ENCODE results near the gene ADPRH.

Gene ADPRH

GRCh38 chr3:119597548-119598288 lies 18.4 kb downstream of the ADPRH start, which contains the start of gene PLA1A:
Gene PLA1A, plus strand, starts transcription at chr3:119597885. Its CDS starts 29 bp downstream, at chr3:119597914.
- DNase-seq (ENCODE audit: low spot score) = no peak

- no peak for DNase-seq (ENCODE audit: low spot score)
Measured at GRCh38 chr3:119598410-119599098, 19.3 kb downstream of the ADPRH start.

- DNase-seq (ENCODE audit: low spot score) = no peak
Measured at GRCh38 chr3:119599558-119600174, 20.4 kb downstream of the ADPRH start.

- no peak for DNase-seq (ENCODE audit: low spot score)
Measured at GRCh38 chr3:119600732-119601131, 21.4 kb downstream of the ADPRH start.

- DNase-seq (ENCODE audit: low spot score) = no peak
Measured at GRCh38 chr3:119601154-119601553, 21.9 kb downstream of the ADPRH start.

- no peak for DNase-seq (ENCODE audit: low spot score)
Measured at GRCh38 chr3:119602676-119603075, 23.4 kb downstream of the ADPRH start.

- no peak for DNase-seq (ENCODE audit: low spot score)
Measured at GRCh38 chr3:119604878-119605277, 25.6 kb downstream of the ADPRH start.

- no peak for DNase-seq (ENCODE audit: low spot score)
Measured at GRCh38 chr3:119608405-119609000, 29.2 kb downstream of the ADPRH start.

- no peak for DNase-seq (ENCODE audit: low spot score)
Measured at GRCh38 chr3:119609301-119609700, 30.0 kb downstream of the ADPRH start.

- DNase-seq (ENCODE audit: low spot score) = no peak
Measured at GRCh38 chr3:119611664-119612063, 32.4 kb downstream of the ADPRH start.

- no peak for DNase-seq (ENCODE audit: low spot score)
Measured at GRCh38 chr3:119613201-119613600, 33.9 kb downstream of the ADPRH start.

- DNase-seq (ENCODE audit: low spot score) = no peak
Measured at GRCh38 chr3:119613872-119614271, 34.6 kb downstream of the ADPRH start.

GRCh38 chr3:119616056-119616455 lies 36.8 kb downstream of the ADPRH start:
- no peak for DNase-seq (ENCODE audit: low spot score)

GRCh38 chr3:119619094-119619493 lies 39.8 kb downstream of the ADPRH start:
- DNase-seq (ENCODE audit: low spot score) = no peak

GRCh38 chr3:119620899-119621298 lies 41.6 kb downstream of the ADPRH start:
- no peak for DNase-seq (ENCODE audit: low spot score)

- no peak for DNase-seq (ENCODE audit: low spot score)
Measured at GRCh38 chr3:119624002-119624720, 44.9 kb downstream of the ADPRH start.

- no peak for DNase-seq (ENCODE audit: low spot score)
Measured at GRCh38 chr3:119625451-119626153, 46.3 kb downstream of the ADPRH start.

- DNase-seq (ENCODE audit: low spot score) = no peak
Measured at GRCh38 chr3:119626196-119626595, 46.9 kb downstream of the ADPRH start.

GRCh38 chr3:119627461-119627860 lies 48.2 kb downstream of the ADPRH start:
- peak; percentile 21 for DNase-seq (ENCODE audit: low spot score)

- DNase-seq (ENCODE audit: low spot score) = no peak
Measured at GRCh38 chr3:119628390-119628789, 49.1 kb downstream of the ADPRH start.

- DNase-seq (ENCODE audit: low spot score) = no peak
Measured at GRCh38 chr3:119628816-119629445, 49.6 kb downstream of the ADPRH start.

All from CD4-positive, alpha-beta T cell treated with Interleukin-6 at 100 ng/mL for 8 hours (primary cell).